Endothelial cell of umbilical vein (primary cell): ENCODE data around the gene SPRYD3. TPM values are rescaled to one million over a fixed set of nuclear protein-coding genes. Genes with fewer than 3 reads are reported as not detected.

Source experiments
- BruUV-seq: library from RNA; stranded (reverse); fragments of 400-500 nt; replicated peaks from 2 replicates; lab custom pipeline; 2021; lab: Mats Ljungman, UMichigan
- CTCF ChIA-PET: fragments of 300-600, 350-600 bp; sonication (Branson Sonifier 250); formaldehyde crosslinking; loops from one replicate; lab custom pipeline; 2021; ENCODE audit warnings: antibody characterized with exemption, inconsistent platforms; lab: Charles Lee
- POLR2A ChIA-PET: fragments of 300-600, 350-600 bp; sonication (Branson Sonifier 250); formaldehyde crosslinking; loops from one replicate; lab custom pipeline; 2021; ENCODE audit warnings: antibody characterized with exemption, inconsistent platforms; lab: Charles Lee
- DNase-seq: peaks from one replicate; pipeline ENCODE4 v3.0.0-alpha.2; 2011; ENCODE audit warnings: low read depth, low spot score
- FAIRE-seq: peaks from 2 replicates; lab custom pipeline; 2011; peaks lifted over from hg19 to GRCh38; lab: Jason Lieb, UNC
- H2AFZ ChIP-seq: 2 replicates; pipeline ENCODE4 v1.6.0; 2012; ENCODE audit warnings: low read depth, low read length, control low read depth, inconsistent platforms
- H3K27ac ChIP-seq: 2 replicates; pipeline ENCODE4 v1.5.1; 2011; ENCODE audit warnings: low read depth, mild to moderate bottlenecking, control low read depth, low read length, moderate library complexity; ENCODE audit not compliant: insufficient read depth
- H3K27me3 ChIP-seq, 2 experiments: 2 replicates each; pipeline versions ENCODE4 v1.6.0 to v1.6.1; 2011; ENCODE audit warnings: low read length in 2 of 2, mixed read lengths in 1 of 2; ENCODE audit not compliant: control insufficient read depth in 2 of 2, insufficient read depth in 2 of 2
- H3K36me3 ChIP-seq, 2 experiments: 2 replicates in 1 of 2; 3 replicates in 1 of 2; pipeline ENCODE4 v1.5.1; 2011; ENCODE audit warnings: low read length in 2 of 2, mild to moderate bottlenecking in 1 of 2, moderate library complexity in 1 of 2; ENCODE audit not compliant: control insufficient read depth in 2 of 2, insufficient read depth in 2 of 2; ENCODE audit errors: extremely low read depth in 1 of 2
- H3K4me1 ChIP-seq: 3 replicates; pipeline ENCODE4 v1.5.1; 2011; ENCODE audit warnings: mild to moderate bottlenecking, low read length; ENCODE audit not compliant: control insufficient read depth, insufficient read depth; ENCODE audit errors: extremely low read depth
- H3K4me2 ChIP-seq: 2 replicates; pipeline ENCODE4 v1.6.1; 2011; ENCODE audit warnings: low read length, control low read depth, mixed read lengths; ENCODE audit not compliant: insufficient read depth
- H3K4me3 ChIP-seq, 3 experiments: fragments of 200-600 bp in 1 of 3; sonication (generic), shearing (Covaris generic) in 1 of 3; replicated peaks in 1 of 3; 2 replicates each; pipeline ENCODE4 v1.5.1; 2011 to 2016; ENCODE audit warnings: control low read depth in 3 of 3, low read length in 3 of 3, mild to moderate bottlenecking in 2 of 3, inconsistent platforms in 1 of 3, low read depth in 1 of 3, moderate library complexity in 1 of 3; ENCODE audit not compliant: insufficient read depth in 1 of 3
- H3K79me2 ChIP-seq: 2 replicates; pipeline ENCODE4 v1.6.0; 2012; ENCODE audit warnings: low read length, inconsistent platforms; ENCODE audit not compliant: control insufficient read depth, insufficient read depth
- H3K9ac ChIP-seq: replicated peaks from 2 replicates; pipeline ENCODE3; 2011; ENCODE audit warnings: low read length, control low read depth; ENCODE audit not compliant: insufficient read depth; ENCODE audit errors: extremely low read depth
- H3K9me1 ChIP-seq: replicated peaks from 3 replicates; pipeline ENCODE4 v1.6.0; 2011; ENCODE audit warnings: mild to moderate bottlenecking, low read length; ENCODE audit not compliant: control insufficient read depth, insufficient read depth; ENCODE audit errors: extremely low read depth
- H3K9me3 ChIP-seq: replicated peaks from 2 replicates; pipeline ENCODE4 v1.5.1; 2012; ENCODE audit warnings: low read length, inconsistent platforms; ENCODE audit not compliant: control insufficient read depth, insufficient read depth
- H4K20me1 ChIP-seq: replicated peaks from 2 replicates; pipeline ENCODE3; 2011; ENCODE audit warnings: mild to moderate bottlenecking, low read length; ENCODE audit not compliant: control insufficient read depth, insufficient read depth; ENCODE audit errors: extremely low read depth
- CTCF ChIP-seq, 2 donors: IDR thresholded peaks; 1 replicate in 1 of 2; 2 replicates in 1 of 2; pipeline ENCODE4 v1.5.1; 2011; ENCODE audit warnings: low read length in 2 of 2, mild to moderate bottlenecking in 2 of 2, moderate library complexity in 2 of 2, control low read depth in 1 of 2, inconsistent platforms in 1 of 2, low read depth in 1 of 2; ENCODE audit not compliant: insufficient read depth in 1 of 2; ENCODE audit errors: extremely low read depth in 1 of 2
- EZH2 ChIP-seq: IDR thresholded peaks from 2 replicates; pipeline ENCODE4 v1.6.1; 2012; ENCODE audit warnings: borderline replicate concordance, low read depth, mild to moderate bottlenecking, moderate library complexity, low read length, inconsistent platforms; ENCODE audit not compliant: severe bottlenecking
- FOS ChIP-seq: IDR thresholded peaks from 2 replicates; pipeline ENCODE4 v1.6.1; 2011; ENCODE audit warnings: mild to moderate bottlenecking, low read length, moderate library complexity, borderline replicate concordance; ENCODE audit not compliant: insufficient read depth
- GATA2 ChIP-seq: IDR thresholded peaks from 2 replicates; pipeline ENCODE4 v1.7.0; 2011; ENCODE audit warnings: low read depth, mild to moderate bottlenecking, moderate library complexity, mixed read lengths, low read length; ENCODE audit not compliant: insufficient read length, insufficient read depth
- JUN ChIP-seq: IDR thresholded peaks from 2 replicates; pipeline ENCODE4 v1.6.1; 2011; ENCODE audit warnings: borderline replicate concordance, low read depth; ENCODE audit not compliant: insufficient read length, insufficient read depth
- MAX ChIP-seq: IDR thresholded peaks from 2 replicates; pipeline ENCODE4 v1.6.1; 2011; ENCODE audit not compliant: insufficient read depth, insufficient read length
- MYC ChIP-seq: IDR thresholded peaks from one replicate; pipeline ENCODE4 v1.6.1; 2011; ENCODE audit warnings: mild to moderate bottlenecking, low read depth, low read length
- POLR2A ChIP-seq: IDR thresholded peaks from 2 replicates; pipeline ENCODE4 v1.6.1; 2012; ENCODE audit warnings: low read depth, mild to moderate bottlenecking, control low read depth, low read length
- POLR2AphosphoS5 ChIP-seq: IDR thresholded peaks from 2 replicates; pipeline ENCODE4 v1.6.1; 2012; ENCODE audit warnings: low read depth, mild to moderate bottlenecking, control low read depth, low read length, moderate library complexity; ENCODE audit not compliant: insufficient read depth
- dilution Hi-C: fragments of 300-500 bp; cut with MboI; formaldehyde crosslinking; loops from one replicate; pipeline ENCODE4 v1.15.0; 2019; ENCODE audit warnings: low sequenced_read_pairs; ENCODE audit not compliant: extremely low pct_ligation_motif_present
- intact Hi-C: fragments of 100-400 bp; cut with micrococcal nuclease; formaldehyde crosslinking; loops from one replicate; pipeline ENCODE4 v1.10.0; 2022
- polyA plus RNA-seq, 4 experiments: library from polyadenylated mRNA; depleted of rRNA in 3 of 4; stranded (reverse) in 3 of 4; unstranded in 1 of 4; fragments of >200 nt; gene quantifications; 2 replicates each; pipeline versions ENCODE4 v1.2.1 to v1.2.3, GENCODE V29; 2011 to 2012; ENCODE audit warnings: missing spikeins in 1 of 4
- total RNA-seq: library from RNA; stranded (reverse); gene quantifications from 2 replicates; pipeline ENCODE4 v1.2.3, GENCODE V29; 2021

SPRYD3 gene
- total and polyA plus RNA-seq, 2 donors (not counting 3 experiments of a cell fraction or from before 2014, with no cell fraction given): 38.6 to 39.2 TPM

GRCh38 chr12:53101266-53101665 lies 22.1 kb upstream of the SPRYD3 start:
- Histone ChIP-seq H3K4me2 (no peak overlapping the region), H3K9me1 (no peaks in the 10 kb centered on the region), H3K27ac (no peak overlapping the region), H4K20me1 (no peaks in the 10 kb centered on the region), H2AFZ (no peak overlapping the region), H3K4me3 (no peak overlapping the region), H3K9ac (no peak overlapping the region), H3K79me2 (no peaks in the 10 kb centered on the region), H3K27me3 (no peaks in the 10 kb centered on the region), H3K9me3 (no peaks in the 10 kb centered on the region), H3K4me1 (peaks cover 25% of the 10 kb centered on the region), H3K36me3 (no peaks in the 10 kb centered on the region)
- no TSS peak for BruUV-seq
- dilution Hi-C loops (no loop called here), intact Hi-C loops (no loop called here)
- TF ChIP-seq CTCF (IDR thresholded peaks at IDR 0.05; ENCODE audit: extremely low read depth in 1 of 2, insufficient read depth in 1 of 2, low read depth in 1 of 2, low read length in 2 of 2) (no peak), GATA2 (no peak), FOS (no peak), POLR2A (no peak), MAX (no peak), POLR2AphosphoS5 (no peak), MYC (no peak), JUN (no peak), EZH2 (no peak)
- POLR2A ChIA-PET: interaction anchor here (0.7 kb wide), 1 partner anchor 379 kb away, joined by 4 read pairs; no protein-coding TSS in a partner anchor
- CTCF ChIA-PET: interaction anchor here (1.2 to 10.8 kb wide), 3 partner anchors 34 to 96 kb away, joined by 3 to 463 read pairs (median 34); no protein-coding TSS in a partner anchor
- FAIRE-seq (no peak), DNase-seq (no peak)
